T-helper 1 cell treated with Interleukin-12 subunit alpha and Interleukin-12 subunit beta and Interleukin-4 antibody, amounts not matched to agents 30 μg/mL and 1 μg/mL, for 36 hours (primary cell): ENCODE data around the gene RALGAPA2.

Source experiments
- H3K27ac Mint-ChIP-seq: one replicate; pipeline ENCODE4 v1.8.0; 2021; ENCODE audit warnings: mild to moderate bottlenecking, mixed read lengths
- H3K27me3 Mint-ChIP-seq: one replicate; pipeline ENCODE4 v1.8.0; 2021; ENCODE audit warnings: low read depth, mixed read lengths
- H3K36me3 Mint-ChIP-seq: one replicate; pipeline ENCODE4 v1.8.0; 2021; ENCODE audit warnings: low read depth, mixed read lengths
- H3K4me1 Mint-ChIP-seq: one replicate; pipeline ENCODE4 v1.8.0; 2021; ENCODE audit warnings: low read depth, mixed read lengths
- H3K4me3 Mint-ChIP-seq: one replicate; pipeline ENCODE4 v1.8.0; 2021; ENCODE audit warnings: mild to moderate bottlenecking, moderate library complexity, mixed read lengths
- H3K9me3 Mint-ChIP-seq: one replicate; pipeline ENCODE4 v1.8.0; 2021; ENCODE audit warnings: mixed read lengths

The RALGAPA2 gene

GRCh38 chr20:20393207-20394120, 319.0 kb downstream of the RALGAPA2 start:
- Mint-ChIP-seq H3K9me3 (no peaks in the 10 kb centered on the region), H3K4me1 (no peaks in the 10 kb centered on the region), H3K27me3 (no peaks in the 10 kb centered on the region), H3K36me3 (no peaks in the 10 kb centered on the region), H3K4me3 (no peak overlapping the region), H3K27ac (no peak overlapping the region)

- Mint-ChIP-seq H3K4me1 (no peaks in the 10 kb centered on the region), H3K27me3 (no peaks in the 10 kb centered on the region), H3K27ac (no peak overlapping the region)
Observed at GRCh38 chr20:20391766-20392165, 320.7 kb downstream of the RALGAPA2 start.

GRCh38 chr20:20391115-20391514, 321.3 kb downstream of the RALGAPA2 start:
- H3K27me3 Mint-ChIP-seq = no peaks in the 10 kb centered on the region
- no peaks in the 10 kb centered on the region for H3K4me1 Mint-ChIP-seq
- H3K9me3 Mint-ChIP-seq = no peaks in the 10 kb centered on the region
- H3K36me3 Mint-ChIP-seq = no peaks in the 10 kb centered on the region
- no peak overlapping the region for H3K4me3 Mint-ChIP-seq
- H3K27ac Mint-ChIP-seq = no peak overlapping the region

More at GRCh38 chr20:20391766-20392165, 320.7 kb downstream of the RALGAPA2 start:
- H3K4me3 Mint-ChIP-seq = no peak overlapping the region
- H3K9me3 Mint-ChIP-seq = no peaks in the 10 kb centered on the region
- H3K36me3 Mint-ChIP-seq = no peaks in the 10 kb centered on the region

DNA sequence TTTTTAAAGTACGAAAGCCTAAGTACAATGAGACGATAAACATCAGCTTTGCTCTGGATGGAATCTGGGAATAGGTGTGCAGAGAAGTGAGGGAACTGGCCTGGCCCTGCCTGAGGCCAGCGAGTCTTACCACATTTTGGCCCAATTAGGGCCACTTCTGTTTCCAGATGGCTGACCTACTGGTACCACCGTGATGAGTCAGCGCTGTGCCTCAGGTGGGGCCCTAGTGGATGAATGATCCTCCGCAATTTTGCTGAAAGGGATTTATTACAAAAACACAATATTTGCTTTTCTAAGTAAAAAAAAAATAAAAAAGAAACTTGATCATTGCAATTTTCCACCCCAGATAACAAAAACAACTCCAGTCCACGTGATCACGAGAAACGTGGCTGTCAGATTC, 322.1 kb downstream of the RALGAPA2 start:
- Mint-ChIP-seq H3K9me3 (no peaks in the 10 kb centered on the region), H3K4me1 (no peaks in the 10 kb centered on the region), H3K36me3 (no peaks in the 10 kb centered on the region), H3K27me3 (no peaks in the 10 kb centered on the region), H3K4me3 (no peak overlapping the region), H3K27ac (no peak overlapping the region)

DNA sequence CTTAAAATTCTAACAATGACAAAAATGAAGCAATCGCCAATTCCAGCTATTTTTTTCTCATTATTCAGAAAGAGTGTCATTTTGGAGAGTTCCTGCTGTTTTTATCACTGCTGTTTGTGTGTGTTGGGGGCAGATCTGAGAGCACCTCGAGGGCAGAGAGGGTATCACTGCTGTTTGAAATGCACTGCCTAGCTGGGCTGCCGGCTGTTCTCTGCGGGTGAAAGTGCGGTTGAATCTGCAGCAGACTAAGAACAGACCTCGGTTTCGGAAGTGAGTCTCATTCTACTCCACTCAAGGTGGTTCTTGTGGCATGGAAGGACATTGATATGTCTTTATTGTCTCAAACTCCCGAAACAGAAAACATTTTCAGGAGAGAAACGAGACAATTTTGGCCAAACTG, 326.3 kb downstream of the RALGAPA2 start:
- H3K9me3 Mint-ChIP-seq = no peaks in the 10 kb centered on the region
- H3K36me3 Mint-ChIP-seq = no peaks in the 10 kb centered on the region
- H3K4me3 Mint-ChIP-seq = no peak overlapping the region
- H3K27ac Mint-ChIP-seq = no peak overlapping the region
- no peaks in the 10 kb centered on the region for H3K4me1 Mint-ChIP-seq
- H3K27me3 Mint-ChIP-seq = no peaks in the 10 kb centered on the region

DNA sequence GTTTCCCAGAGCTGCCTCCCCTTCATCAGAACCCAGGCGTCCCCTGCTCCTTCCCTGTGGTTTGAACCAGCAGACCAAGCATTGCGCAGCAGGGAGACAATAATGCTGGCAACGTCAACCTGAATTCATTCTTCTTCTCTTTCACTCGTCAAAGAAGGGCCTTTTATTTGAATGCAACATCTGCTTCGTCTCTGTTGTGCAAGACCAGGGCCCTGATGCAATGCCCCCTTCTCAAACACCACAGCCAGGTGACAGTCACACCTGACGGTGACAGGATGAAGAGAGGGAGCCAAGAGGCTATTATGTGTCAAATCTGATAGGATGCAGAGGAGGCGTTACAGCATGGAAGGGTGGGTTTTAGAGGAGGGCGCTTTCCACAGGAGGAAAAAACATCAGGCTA, 336.6 kb downstream of the RALGAPA2 start:
- Mint-ChIP-seq H3K27ac (no peak overlapping the region), H3K27me3 (peaks cover 44% of the 10 kb centered on the region), H3K4me1 (no peaks in the 10 kb centered on the region), H3K36me3 (no peaks in the 10 kb centered on the region), H3K9me3 (peaks cover 5% of the 10 kb centered on the region), H3K4me3 (no peak overlapping the region)

DNA sequence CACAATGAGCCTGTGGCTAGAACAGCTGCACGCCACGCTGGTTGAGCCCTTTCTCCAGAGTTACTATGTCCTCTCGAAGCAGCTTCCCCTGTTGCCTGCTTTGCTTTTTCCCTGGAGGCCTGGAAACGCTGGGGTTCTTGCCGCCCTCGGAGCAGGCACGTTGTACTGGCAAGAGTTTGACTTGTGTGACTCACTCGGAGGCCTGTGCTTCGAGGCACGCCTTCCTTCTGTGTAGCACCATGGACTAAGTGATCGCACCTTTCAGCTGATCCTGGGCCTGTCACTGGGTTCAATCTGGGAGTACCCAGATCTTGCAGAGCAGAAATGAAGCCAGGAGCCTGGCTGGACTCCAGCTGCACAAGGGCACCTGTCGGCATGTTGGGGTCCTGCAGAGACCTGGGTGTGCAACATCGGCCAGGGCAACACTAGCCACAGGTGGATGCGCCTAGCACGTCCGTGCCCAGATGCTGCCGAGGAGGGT, 339.3 kb downstream of the RALGAPA2 start:
- Mint-ChIP-seq H3K36me3 (peaks cover 4% of the 10 kb centered on the region), H3K27me3 (peaks cover 54% of the 10 kb centered on the region), H3K4me3 (no peak overlapping the region), H3K27ac (no peak overlapping the region), H3K9me3 (no peaks in the 10 kb centered on the region), H3K4me1 (peaks cover 3% of the 10 kb centered on the region)

DNA sequence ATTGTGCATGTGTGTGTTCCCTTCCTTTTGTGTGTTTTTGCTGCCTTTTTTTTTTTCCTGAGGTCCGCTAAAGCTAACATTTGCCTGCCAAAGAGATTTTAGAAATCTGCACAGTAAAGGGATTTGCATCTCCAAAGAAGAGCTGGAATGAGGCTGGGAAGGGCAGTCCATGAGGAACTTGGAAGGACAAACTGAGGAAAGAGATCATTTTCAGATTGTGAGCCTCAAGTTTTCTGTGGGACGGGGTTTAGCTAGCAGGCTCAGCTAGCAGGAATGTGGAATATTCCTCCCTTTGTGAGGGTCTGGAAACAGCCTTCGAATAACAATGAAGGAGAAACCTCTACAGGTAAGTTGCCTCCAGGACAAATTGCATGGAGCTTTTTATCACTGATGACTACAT, 340.8 kb downstream of the RALGAPA2 start:
- H3K36me3 Mint-ChIP-seq = peaks cover 4% of the 10 kb centered on the region
- peaks cover 5% of the 10 kb centered on the region for H3K4me1 Mint-ChIP-seq
- H3K9me3 Mint-ChIP-seq = no peaks in the 10 kb centered on the region
- H3K27me3 Mint-ChIP-seq = peaks cover 58% of the 10 kb centered on the region
- no peak overlapping the region for H3K27ac Mint-ChIP-seq
- H3K4me3 Mint-ChIP-seq = no peak overlapping the region

DNA sequence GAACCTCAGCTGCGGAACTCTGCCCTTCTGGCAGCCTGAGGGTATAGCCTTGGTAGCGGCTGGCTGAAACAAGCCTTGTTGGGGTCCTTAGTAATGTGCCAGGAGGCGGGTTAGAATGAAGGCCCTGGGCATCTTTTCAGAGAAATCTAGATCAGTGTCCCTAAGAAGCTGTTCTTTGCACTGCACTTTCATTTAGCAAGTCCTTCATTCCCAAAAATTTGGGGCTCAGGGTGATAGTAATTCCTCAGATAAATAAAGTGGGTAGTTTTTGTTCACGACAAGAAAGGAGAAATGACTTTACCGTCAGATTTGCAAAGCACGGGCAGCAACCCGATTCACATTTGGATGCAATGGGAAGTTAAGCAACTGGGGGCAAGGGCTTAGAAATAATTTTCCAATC, 341.4 kb downstream of the RALGAPA2 start:
- Mint-ChIP-seq H3K27ac (no peak overlapping the region), H3K4me3 (no peak overlapping the region), H3K27me3 (peaks cover 64% of the 10 kb centered on the region), H3K4me1 (peaks cover 5% of the 10 kb centered on the region), H3K36me3 (peaks cover 4% of the 10 kb centered on the region), H3K9me3 (no peaks in the 10 kb centered on the region)

DNA sequence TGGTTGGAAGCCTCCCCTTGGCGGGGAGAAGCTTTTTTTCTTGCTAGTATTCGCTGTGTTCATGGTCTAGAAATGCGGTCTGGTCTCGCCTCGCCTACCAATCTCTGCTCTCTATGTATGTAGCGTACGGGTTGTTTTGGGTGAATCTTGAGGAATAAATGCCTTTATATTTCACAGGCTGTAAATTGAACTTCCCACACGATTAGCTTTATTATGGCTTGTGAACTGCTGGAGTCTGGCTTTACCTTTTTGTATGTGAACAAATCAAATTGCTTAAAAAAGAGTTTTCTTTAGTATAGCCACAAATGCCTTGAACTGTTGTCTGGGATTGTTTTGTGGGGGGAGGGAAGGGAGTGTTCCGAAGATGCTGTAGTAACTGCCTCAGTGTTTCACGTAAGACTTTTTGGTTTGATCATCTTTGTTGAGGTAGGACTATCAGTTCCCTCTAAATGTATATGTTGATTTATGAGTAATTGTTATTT, 342.3 kb downstream of the RALGAPA2 start:
- peak overlapping the region; percentile 65 for H3K4me3 Mint-ChIP-seq
- H3K27me3 Mint-ChIP-seq = peaks cover 74% of the 10 kb centered on the region
- H3K27ac Mint-ChIP-seq = peak overlapping the region; percentile 72
- H3K4me1 Mint-ChIP-seq = peaks cover 5% of the 10 kb centered on the region
- H3K9me3 Mint-ChIP-seq = no peaks in the 10 kb centered on the region
- peaks cover 4% of the 10 kb centered on the region for H3K36me3 Mint-ChIP-seq

- H3K36me3 Mint-ChIP-seq = peaks cover 4% of the 10 kb centered on the region
- H3K4me3 Mint-ChIP-seq = peak overlapping the region; percentile 65
- peaks cover 5% of the 10 kb centered on the region for H3K4me1 Mint-ChIP-seq
- peak overlapping the region; percentile 72 for H3K27ac Mint-ChIP-seq
- peaks cover 76% of the 10 kb centered on the region for H3K27me3 Mint-ChIP-seq
- H3K9me3 Mint-ChIP-seq = no peaks in the 10 kb centered on the region
Observed at GRCh38 chr20:20369250-20370093, 343.0 kb downstream of the RALGAPA2 start.

- Mint-ChIP-seq H3K4me3 (no peak overlapping the region), H3K9me3 (no peaks in the 10 kb centered on the region), H3K36me3 (peaks cover 4% of the 10 kb centered on the region), H3K27ac (no peak overlapping the region), H3K4me1 (peaks cover 5% of the 10 kb centered on the region), H3K27me3 (peaks cover 73% of the 10 kb centered on the region)
Observed at GRCh38 chr20:20368418-20369249, 343.8 kb downstream of the RALGAPA2 start.

DNA sequence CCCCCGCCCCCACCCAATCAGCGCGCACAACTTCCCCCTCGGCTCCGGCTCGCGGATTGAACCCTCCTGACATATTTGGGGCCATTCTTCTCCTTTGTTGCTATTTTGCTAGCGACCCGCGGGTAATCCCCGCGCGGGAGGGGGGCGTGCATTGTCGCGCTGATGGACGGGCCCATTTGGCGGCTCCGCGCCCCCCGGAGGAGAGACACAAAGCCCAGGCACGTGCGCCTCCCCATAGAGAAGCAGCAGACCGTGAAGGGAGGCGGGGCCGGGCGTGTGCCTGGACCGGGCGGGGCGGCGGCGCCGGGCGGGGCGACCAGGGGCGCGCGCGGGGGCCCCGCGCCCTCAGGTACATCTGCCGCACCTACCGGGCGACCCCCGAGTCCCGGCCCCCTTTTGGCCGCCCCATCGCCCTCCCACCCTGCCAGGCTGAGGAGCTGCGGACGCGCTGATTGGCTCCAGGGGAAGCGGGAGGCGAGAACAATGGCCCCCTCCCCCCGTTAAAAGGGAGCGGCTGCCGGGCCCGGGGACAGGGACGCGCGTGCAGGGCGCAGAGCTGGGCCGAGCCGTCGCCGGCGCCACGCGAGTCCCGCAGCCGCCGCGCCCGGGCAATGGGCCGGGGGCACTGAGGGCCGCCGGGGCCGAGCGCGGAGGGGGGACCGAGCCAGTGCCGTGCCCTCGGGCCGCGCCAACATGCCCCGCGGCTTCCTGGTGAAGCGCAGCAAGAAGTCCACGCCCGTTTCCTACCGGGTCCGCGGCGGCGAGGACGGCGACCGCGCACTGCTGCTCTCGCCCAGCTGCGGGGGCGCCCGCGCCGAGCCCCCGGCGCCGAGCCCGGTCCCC, 344.6 kb downstream of the RALGAPA2 start, which contains the start of gene INSM1:
INSM1 (plus strand) TSS at position 530 of the 843 bp plus-strand sequence; CDS start at position 694, 164 bp downstream.
- no peaks in the 10 kb centered on the region for H3K9me3 Mint-ChIP-seq
- peak within 1 kb of the TSS; percentile 46 for H3K4me3 Mint-ChIP-seq
- H3K27me3 Mint-ChIP-seq = peaks cover 75% of the 10 kb centered on the region
- H3K27ac Mint-ChIP-seq = no peak within 1 kb of the TSS
- peaks cover 5% of the 10 kb centered on the region for H3K4me1 Mint-ChIP-seq
- peaks cover 4% of the 10 kb centered on the region for H3K36me3 Mint-ChIP-seq
